ENCODE data around the gene PRDM1.

Gene PRDM1

DNA sequence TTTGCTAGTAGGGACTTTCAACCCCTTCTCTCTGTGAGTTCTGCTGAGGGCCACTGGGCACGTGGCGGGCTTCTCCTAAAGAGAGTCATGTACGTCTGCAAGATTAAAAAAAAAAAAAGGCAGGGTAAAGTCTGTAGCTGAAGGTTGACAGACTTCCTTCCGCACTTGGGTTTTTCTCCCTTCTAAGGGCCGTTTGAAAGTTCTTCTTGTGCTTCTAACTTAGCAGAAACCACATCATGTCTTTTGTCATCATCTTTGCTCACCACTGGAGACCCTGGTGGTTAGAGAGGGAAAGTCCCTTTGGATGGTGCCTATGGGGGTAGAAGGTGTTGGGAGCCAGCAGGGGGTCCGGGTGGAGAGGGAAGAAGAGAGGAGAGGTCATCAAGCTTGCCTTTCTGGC, 31.4 kb downstream of the PRDM1 start:
- no peak for DNase-seq
- Histone ChIP-seq H3K27me3 (replicated peaks) (no peaks in the 10 kb centered on the region), H3K27ac (no peak overlapping the region), H3K36me3 (replicated peaks) (no peaks in the 10 kb centered on the region), H3K4me3 (ENCODE audit: low read depth, low read length) (no peak overlapping the region)
- in situ Hi-C loops (cut with HindIII; ENCODE audit: low pct_ligation_motif_present, low sequenced_read_pairs), result no loop called here
- TF ChIP-seq, protein P1, sequence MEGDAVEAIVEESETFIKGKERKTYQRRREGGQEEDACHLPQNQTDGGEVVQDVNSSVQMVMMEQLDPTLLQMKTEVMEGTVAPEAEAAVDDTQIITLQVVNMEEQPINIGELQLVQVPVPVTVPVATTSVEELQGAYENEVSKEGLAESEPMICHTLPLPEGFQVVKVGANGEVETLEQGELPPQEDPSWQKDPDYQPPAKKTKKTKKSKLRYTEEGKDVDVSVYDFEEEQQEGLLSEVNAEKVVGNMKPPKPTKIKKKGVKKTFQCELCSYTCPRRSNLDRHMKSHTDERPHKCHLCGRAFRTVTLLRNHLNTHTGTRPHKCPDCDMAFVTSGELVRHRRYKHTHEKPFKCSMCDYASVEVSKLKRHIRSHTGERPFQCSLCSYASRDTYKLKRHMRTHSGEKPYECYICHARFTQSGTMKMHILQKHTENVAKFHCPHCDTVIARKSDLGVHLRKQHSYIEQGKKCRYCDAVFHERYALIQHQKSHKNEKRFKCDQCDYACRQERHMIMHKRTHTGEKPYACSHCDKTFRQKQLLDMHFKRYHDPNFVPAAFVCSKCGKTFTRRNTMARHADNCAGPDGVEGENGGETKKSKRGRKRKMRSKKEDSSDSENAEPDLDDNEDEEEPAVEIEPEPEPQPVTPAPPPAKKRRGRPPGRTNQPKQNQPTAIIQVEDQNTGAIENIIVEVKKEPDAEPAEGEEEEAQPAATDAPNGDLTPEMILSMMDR (IDR thresholded peaks at IDR 0.05; ENCODE audit: low read depth, low read length, missing control alignments), result no peak

DNA sequence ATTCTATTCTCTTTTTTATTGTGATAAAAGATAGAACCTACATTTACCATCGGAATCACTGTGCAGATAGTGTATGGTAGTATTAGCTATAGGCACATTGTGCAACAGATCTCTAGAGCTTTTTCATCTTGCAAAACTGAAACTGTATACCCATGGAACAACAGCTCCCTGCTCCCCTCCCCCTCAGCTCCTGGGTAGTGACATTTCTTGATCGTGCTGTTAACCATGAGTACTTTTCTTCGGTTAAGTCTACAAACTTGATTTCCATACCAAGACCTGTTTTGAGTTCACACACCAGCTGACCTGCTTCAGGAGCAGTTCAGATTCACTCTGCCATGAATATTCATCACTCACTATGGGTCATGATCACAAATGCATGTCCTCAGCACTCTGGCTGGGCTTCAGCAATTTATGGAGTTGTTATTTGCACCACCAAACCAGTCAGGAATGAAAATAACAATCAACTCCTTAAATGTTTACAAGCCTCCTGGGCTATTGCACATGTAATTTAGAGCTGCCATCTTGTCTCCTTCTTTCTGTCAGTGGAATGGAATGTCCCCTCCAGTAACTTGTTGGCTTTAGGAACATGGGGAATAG, 32.8 kb downstream of the PRDM1 start:
- in situ Hi-C loops (cut with HindIII; ENCODE audit: low pct_ligation_motif_present, low sequenced_read_pairs), result no loop called here
- Histone ChIP-seq H3K27ac (no peak overlapping the region), H3K4me3 (ENCODE audit: low read depth, low read length) (no peak overlapping the region), H3K36me3 (replicated peaks) (no peaks in the 10 kb centered on the region), H3K27me3 (replicated peaks) (no peaks in the 10 kb centered on the region)
- TF ChIP-seq, protein P1 (IDR thresholded peaks at IDR 0.05; ENCODE audit: low read depth, low read length, missing control alignments), result no peak
- DNase-seq, result no peak

DNA sequence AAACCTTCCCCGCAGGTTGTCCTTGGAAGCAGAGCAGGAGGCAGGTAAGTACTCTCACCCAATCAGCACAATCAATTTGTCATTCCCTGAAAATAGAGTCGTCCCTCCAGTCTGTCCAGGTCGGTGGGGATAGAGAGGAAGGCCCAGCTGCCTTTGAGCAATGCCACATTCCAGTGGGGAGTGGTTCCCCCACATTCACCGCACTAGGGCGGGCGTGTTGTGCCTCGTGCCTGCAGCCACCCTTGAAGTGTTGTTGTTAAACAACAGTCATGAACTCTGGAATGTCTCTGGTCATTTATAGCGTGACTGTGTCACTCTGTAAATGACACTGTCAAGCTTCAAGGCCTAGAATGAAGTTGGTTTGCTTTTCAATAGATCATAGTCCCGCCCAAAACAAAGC, 33.4 kb downstream of the PRDM1 start:
- no peaks in the 10 kb centered on the region for H3K36me3 ChIP-seq (replicated peaks)
- no peak overlapping the region for H3K4me3 ChIP-seq (ENCODE audit: low read depth, low read length)
- no peak for DNase-seq
- H3K27me3 ChIP-seq (replicated peaks), result no peaks in the 10 kb centered on the region
- no peak overlapping the region for H3K27ac ChIP-seq
- TF ChIP-seq, protein P1 (IDR thresholded peaks at IDR 0.05; ENCODE audit: low read depth, low read length, missing control alignments), result no peak
- in situ Hi-C loops (cut with HindIII; ENCODE audit: low pct_ligation_motif_present, low sequenced_read_pairs), result no loop called here

DNA sequence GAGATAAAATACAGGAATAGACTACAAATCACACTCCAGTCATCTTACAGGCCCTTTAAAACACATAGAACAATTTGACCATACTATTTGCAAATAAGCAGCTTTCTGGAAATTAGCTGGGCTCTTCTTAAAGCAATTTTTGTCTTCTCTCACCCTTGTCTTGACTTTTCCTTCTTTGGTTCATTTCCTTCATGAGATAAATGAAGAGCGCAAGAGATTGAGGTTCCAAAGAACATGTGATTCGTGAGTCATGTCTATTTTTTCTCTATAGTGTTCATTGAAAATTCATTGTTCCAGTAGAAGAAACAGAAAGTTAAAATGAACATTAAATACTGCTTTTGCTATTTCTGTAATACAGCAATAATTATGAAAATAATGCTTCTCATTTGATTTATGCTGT, 33.9 kb downstream of the PRDM1 start:
- H3K27me3 ChIP-seq (replicated peaks), result no peaks in the 10 kb centered on the region

DNA sequence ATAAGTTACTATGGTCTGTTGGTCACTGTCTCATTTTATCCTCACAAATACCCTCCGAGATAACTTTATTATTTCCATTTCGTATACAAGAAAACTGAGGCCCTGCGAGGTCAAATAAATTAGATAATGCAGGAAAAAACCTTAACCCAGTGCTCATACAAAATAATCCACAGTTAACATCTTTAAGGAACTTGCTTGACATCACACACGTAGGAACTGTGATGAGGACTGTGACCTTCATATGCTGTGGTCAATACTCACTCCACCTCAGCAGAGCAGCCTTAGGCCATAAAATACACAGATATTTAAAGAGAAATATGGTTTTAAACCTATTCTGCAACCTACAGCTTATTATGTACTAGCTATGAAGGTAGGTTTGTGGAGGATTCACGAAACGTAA, 34.3 kb downstream of the PRDM1 start:
- TF ChIP-seq, protein P1 (IDR thresholded peaks at IDR 0.05; ENCODE audit: low read depth, low read length, missing control alignments), result no peak
- H3K27ac ChIP-seq, result no peak overlapping the region
- DNase-seq, result no peak
- no peak overlapping the region for H3K4me3 ChIP-seq (ENCODE audit: low read depth, low read length)
- no peaks in the 10 kb centered on the region for H3K27me3 ChIP-seq (replicated peaks)
- in situ Hi-C loops (cut with HindIII; ENCODE audit: low pct_ligation_motif_present, low sequenced_read_pairs), result no loop called here
- H3K36me3 ChIP-seq (replicated peaks), result no peaks in the 10 kb centered on the region

More for the DNA sequence above, 33.9 kb downstream of the PRDM1 start:
- no peaks in the 10 kb centered on the region for H3K36me3 ChIP-seq (replicated peaks)
- DNase-seq, result no peak
- TF ChIP-seq, protein P1 (IDR thresholded peaks at IDR 0.05; ENCODE audit: low read depth, low read length, missing control alignments), result no peak
- no peak overlapping the region for H3K4me3 ChIP-seq (ENCODE audit: low read depth, low read length)
- in situ Hi-C loops (cut with HindIII; ENCODE audit: low pct_ligation_motif_present, low sequenced_read_pairs), result no loop called here
- no peak overlapping the region for H3K27ac ChIP-seq

DNA sequence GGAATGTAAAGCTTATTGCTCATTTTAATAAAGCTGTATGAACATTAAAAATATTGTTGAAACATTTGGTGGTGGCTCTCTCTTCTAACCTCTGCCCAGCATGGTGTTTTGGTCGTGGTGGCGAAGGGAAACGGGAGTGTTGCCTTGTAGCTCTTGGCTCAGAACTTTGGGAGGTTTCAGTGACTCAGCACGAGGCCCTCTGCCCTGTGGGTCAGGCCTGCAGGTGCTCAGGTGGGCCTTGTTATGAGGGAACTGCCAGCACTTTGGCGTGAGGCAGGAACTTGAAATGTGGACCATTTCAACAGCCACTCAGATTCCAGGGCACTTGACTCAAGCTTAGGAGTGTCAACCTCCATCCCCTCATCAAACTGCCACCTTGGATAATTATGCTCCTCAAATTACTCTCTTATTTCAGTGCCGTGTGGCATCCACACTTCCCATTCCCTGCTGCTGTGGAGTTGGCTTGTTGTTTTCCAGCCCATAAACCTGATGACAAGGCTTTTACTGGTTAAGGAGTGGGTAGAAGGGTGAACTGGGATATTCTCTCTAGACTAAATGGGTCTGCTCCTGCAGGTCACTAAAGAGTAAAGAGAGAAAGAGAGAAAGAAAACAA, 36.3 kb downstream of the PRDM1 start:
- TF ChIP-seq, protein P1 (IDR thresholded peaks at IDR 0.05; ENCODE audit: low read depth, low read length, missing control alignments), result no peak
- in situ Hi-C loops (cut with HindIII; ENCODE audit: low pct_ligation_motif_present, low sequenced_read_pairs), result no loop called here

More for the DNA sequence above, 36.3 kb downstream of the PRDM1 start:
- Histone ChIP-seq H3K27me3 (replicated peaks) (no peaks in the 10 kb centered on the region), H3K27ac (no peak overlapping the region), H3K4me3 (ENCODE audit: low read depth, low read length) (no peak overlapping the region), H3K36me3 (replicated peaks) (no peaks in the 10 kb centered on the region)
- DNase-seq, result no peak
